ENCODE results near the gene CA11.

Gene CA11

GRCh38 chr19:48611872-48612271 lies 34.1 kb downstream of the CA11 start:
- no peak for DNase-seq

- DNase-seq: no peak
Observed at GRCh38 chr19:48609571-48610108, 36.3 kb downstream of the CA11 start.

GRCh38 chr19:48608798-48609263 lies 37.2 kb downstream of the CA11 start:
- DNase-seq: no peak

GRCh38 chr19:48607359-48607755 lies 38.6 kb downstream of the CA11 start:
- DNase-seq: no peak

GRCh38 chr19:48606463-48607358 lies 39.3 kb downstream of the CA11 start, which contains the start of gene SPACA4:
Gene SPACA4 (plus strand): TSS chr19:48606742. CDS start chr19:48606979, 237 bp downstream.
- DNase-seq: no peak

- DNase-seq: no peak
Observed at GRCh38 chr19:48603850-48604249, 42.1 kb downstream of the CA11 start.

- DNase-seq: no peak
Observed at GRCh38 chr19:48603449-48603848, 42.5 kb downstream of the CA11 start.

- no peak for DNase-seq
Observed at GRCh38 chr19:48603001-48603400, 43.0 kb downstream of the CA11 start.

GRCh38 chr19:48600679-48601417 lies 45.1 kb downstream of the CA11 start:
- DNase-seq: no peak

- no peak for DNase-seq
Observed at GRCh38 chr19:48598996-48599700, 46.8 kb downstream of the CA11 start.

GRCh38 chr19:48596679-48597465 lies 49.1 kb downstream of the CA11 start:
- DNase-seq: no peak

- no peak for DNase-seq
Observed at GRCh38 chr19:48596237-48596636, 49.8 kb downstream of the CA11 start.

GRCh38 chr19:48595833-48596232 lies 50.2 kb downstream of the CA11 start:
- DNase-seq: no peak

- DNase-seq: no peak
Observed at GRCh38 chr19:48595171-48595570, 50.8 kb downstream of the CA11 start.

GRCh38 chr19:48591021-48591420 lies 55.0 kb downstream of the CA11 start:
- no peak for DNase-seq

- DNase-seq: no peak
Observed at GRCh38 chr19:48588670-48589401, 57.2 kb downstream of the CA11 start.
